ENCODE data around the gene FBXL19.

DNA sequence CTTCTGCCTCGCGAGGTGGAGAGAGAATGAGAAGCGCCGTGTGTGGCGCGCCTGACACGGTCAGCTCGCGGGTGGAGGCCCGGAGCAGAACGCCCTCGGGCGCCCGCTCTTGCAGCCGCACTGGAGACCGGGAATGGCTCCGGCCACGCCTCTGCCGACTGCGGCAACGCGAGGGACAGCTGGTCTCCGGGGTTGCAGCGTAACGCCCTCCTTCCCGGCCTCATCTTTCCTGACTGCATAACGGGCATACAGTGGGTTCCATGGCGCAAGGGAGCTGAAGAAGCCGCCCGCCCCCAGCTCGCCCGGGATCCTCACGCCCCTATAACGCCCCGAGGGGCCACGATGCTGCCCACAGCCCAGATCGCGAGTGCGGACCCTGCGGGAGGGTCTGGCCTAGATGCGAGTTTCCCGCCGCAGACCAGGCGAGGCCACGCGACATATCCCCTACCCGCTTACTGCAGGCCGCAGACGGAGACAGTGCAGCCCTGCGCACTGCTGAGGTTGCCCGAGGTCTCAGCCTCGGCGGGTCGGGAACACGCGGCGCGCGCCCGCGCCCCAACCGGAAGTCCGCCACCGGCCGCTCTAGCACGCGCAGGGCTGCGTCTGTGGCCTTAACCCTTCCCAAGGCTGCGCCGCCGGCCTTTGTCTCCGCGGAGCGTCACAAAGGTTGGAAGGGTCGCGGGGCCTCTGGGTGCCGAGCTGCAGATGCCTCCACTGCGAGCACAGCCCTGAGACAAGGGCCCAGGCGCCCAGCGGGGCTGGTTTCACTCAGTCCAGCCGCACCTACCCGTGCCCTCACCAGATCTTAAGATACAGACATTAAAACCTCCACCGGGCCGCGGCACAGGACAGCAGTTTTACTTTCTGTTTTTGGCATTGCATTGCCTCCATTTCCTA, 48.3 kb upstream of the FBXL19 start:
- TF ChIP-seq, protein P1, sequence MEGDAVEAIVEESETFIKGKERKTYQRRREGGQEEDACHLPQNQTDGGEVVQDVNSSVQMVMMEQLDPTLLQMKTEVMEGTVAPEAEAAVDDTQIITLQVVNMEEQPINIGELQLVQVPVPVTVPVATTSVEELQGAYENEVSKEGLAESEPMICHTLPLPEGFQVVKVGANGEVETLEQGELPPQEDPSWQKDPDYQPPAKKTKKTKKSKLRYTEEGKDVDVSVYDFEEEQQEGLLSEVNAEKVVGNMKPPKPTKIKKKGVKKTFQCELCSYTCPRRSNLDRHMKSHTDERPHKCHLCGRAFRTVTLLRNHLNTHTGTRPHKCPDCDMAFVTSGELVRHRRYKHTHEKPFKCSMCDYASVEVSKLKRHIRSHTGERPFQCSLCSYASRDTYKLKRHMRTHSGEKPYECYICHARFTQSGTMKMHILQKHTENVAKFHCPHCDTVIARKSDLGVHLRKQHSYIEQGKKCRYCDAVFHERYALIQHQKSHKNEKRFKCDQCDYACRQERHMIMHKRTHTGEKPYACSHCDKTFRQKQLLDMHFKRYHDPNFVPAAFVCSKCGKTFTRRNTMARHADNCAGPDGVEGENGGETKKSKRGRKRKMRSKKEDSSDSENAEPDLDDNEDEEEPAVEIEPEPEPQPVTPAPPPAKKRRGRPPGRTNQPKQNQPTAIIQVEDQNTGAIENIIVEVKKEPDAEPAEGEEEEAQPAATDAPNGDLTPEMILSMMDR (conservative IDR thresholded peaks at IDR 0.05 in 1 of 2, IDR thresholded peaks at IDR 0.05 in 1 of 2; ENCODE audit: low read depth in 1 of 2, low read length in 2 of 2), result no peak
- TF ChIP-seq EZH2 (IDR thresholded peaks at IDR 0.05; ENCODE audit: low read length, missing control alignments), result no peak

All from fibroblast of lung (primary cell).